H1 (cell line): ENCODE measurements around the gene HIBADH.

Source experiments
- CREB1 ChIP-seq: IDR thresholded peaks from 2 replicates; pipeline ENCODE4 v1.6.1; 2012; ENCODE audit warnings: inconsistent platforms
- CTCF ChIP-seq, 3 experiments: IDR thresholded peaks; 1 replicate in 2 of 3; 2 replicates in 1 of 3; pipeline versions ENCODE4 v1.5.1 to v1.6.1; 2011; ENCODE audit warnings: low read length in 3 of 3, mild to moderate bottlenecking in 3 of 3, inconsistent platforms in 2 of 3, low read depth in 1 of 3, moderate library complexity in 1 of 3; ENCODE audit not compliant: insufficient read depth in 1 of 3; ENCODE audit errors: control extremely low read depth in 1 of 3
- HDAC2 ChIP-seq, 2 experiments: fragments of 300-600 bp in 1 of 2; sonication (generic) in 1 of 2; IDR thresholded peaks; 2 replicates each; pipeline ENCODE4 v1.6.1; 2011 to 2012; ENCODE audit warnings: low read depth in 2 of 2, low read length in 2 of 2, mild to moderate bottlenecking in 2 of 2, moderate library complexity in 2 of 2, borderline replicate concordance in 1 of 2, inconsistent platforms in 1 of 2
- SP2 ChIP-seq: IDR thresholded peaks from 2 replicates; pipeline ENCODE4 v1.6.1; 2012; ENCODE audit warnings: mild to moderate bottlenecking, low read length, inconsistent platforms
- TBP ChIP-seq: IDR thresholded peaks from 2 replicates; pipeline ENCODE4 v1.6.1; 2011; ENCODE audit warnings: low read depth, low read length, improper control_type of control experiment
- TCF12 ChIP-seq: IDR thresholded peaks from 2 replicates; pipeline ENCODE4 v1.6.1; 2011; ENCODE audit warnings: low read depth, mild to moderate bottlenecking, low read length

GRCh38 chr7:27677912-27678612 lies 15.4 kb upstream of the HIBADH start:
- TF ChIP-seq HDAC2 (IDR thresholded peaks at IDR 0.05; ENCODE audit: borderline replicate concordance in 1 of 2, low read depth in 2 of 2, low read length in 2 of 2) (no peak), CREB1 (no peak), CTCF (IDR thresholded peaks at IDR 0.05; ENCODE audit: control extremely low read depth in 1 of 3, insufficient read depth in 1 of 3, low read depth in 1 of 3, low read length in 3 of 3) (no peak), TBP (no peak), SP2 (no peak), TCF12 (no peak)
